Large intestine (tissue), 3 donors: ENCODE measurements around the gene KRTAP10-7. TPM values are rescaled to one million over a fixed set of nuclear protein-coding genes. Genes with fewer than 3 reads are reported as not detected.
"Not testable (repeated sequence)": the region's sequence is repeated elsewhere in the genome, so short reads cannot be mapped to it uniquely, and the experiment has no call there.

Source experiments
- DNase-seq, 2 donors: peaks; one replicate each; pipeline versions ENCODE4 v3.0.0 to v3.0.0-alpha.2; 2013
- H3K27ac ChIP-seq: one replicate; pipeline ENCODE4 v1.5.1; 2013; ENCODE audit warnings: low read length
- H3K27me3 ChIP-seq: 2 replicates; pipeline ENCODE4 v1.6.1; 2013; ENCODE audit warnings: low read length; ENCODE audit not compliant: control insufficient read depth, insufficient read depth
- H3K36me3 ChIP-seq: 2 replicates; pipeline ENCODE4 v1.6.1; 2013; ENCODE audit warnings: low read length; ENCODE audit not compliant: control insufficient read depth, insufficient read depth
- H3K4me1 ChIP-seq: one replicate; pipeline ENCODE4 v1.6.1; 2013; ENCODE audit warnings: low read length; ENCODE audit not compliant: control insufficient read depth, insufficient read depth
- H3K4me3 ChIP-seq: one replicate; pipeline ENCODE4 v1.5.1; 2013; ENCODE audit warnings: low read length
- H3K9me3 ChIP-seq: one replicate; pipeline ENCODE4 v1.6.1; 2013; ENCODE audit warnings: mild to moderate bottlenecking, low read depth, low read length, moderate library complexity; ENCODE audit not compliant: control insufficient read depth
- WGBS: methylation state at CpG from one replicate; pipeline ENCODE4 v1.1.5; 2013; ENCODE audit warnings: low lambda C conversion rate; ENCODE audit not compliant: insufficient coverage; 5-methylcytosine and 5-hydroxymethylcytosine counted together
- polyA plus RNA-seq: library from polyadenylated mRNA; unstranded; fragments of 120-200 nt; gene quantifications from one replicate; pipeline ENCODE4 v1.2.1, GENCODE V29; 2013

Gene KRTAP10-7
- polyA plus RNA-seq, 1 donor = not detected

- H3K36me3 ChIP-seq = no peaks in the 10 kb centered on the region
- no CpG with 5 or more reads among the region's 15 CpGs for WGBS
- no peak overlapping the region for H3K27ac ChIP-seq
- H3K9me3 ChIP-seq = peaks cover 5% of the 10 kb centered on the region
- no peaks in the 10 kb centered on the region for H3K4me1 ChIP-seq
- DNase-seq = no peak
- H3K27me3 ChIP-seq = no peaks in the 10 kb centered on the region
- H3K4me3 ChIP-seq = no peak overlapping the region
Observed at GRCh38 chr21:44636209-44637017, 36.0 kb downstream of the KRTAP10-7 start.

GRCh38 chr21:44637018-44637850 is 36.8 kb downstream of the KRTAP10-7 start, which contains the start of gene KRTAP10-10:
TSS of gene KRTAP10-10 (plus strand) at chr21:44637356. CDS start at chr21:44637418, 62 bp downstream.
- Histone ChIP-seq H3K4me1 (no peaks in the 10 kb centered on the region), H3K27me3 (no peaks in the 10 kb centered on the region), H3K9me3 (no peaks in the 10 kb centered on the region), H3K36me3 (no peaks in the 10 kb centered on the region), H3K27ac (no peak within 1 kb of the TSS), H3K4me3 (no peak within 1 kb of the TSS)
- no peak for DNase-seq
- no CpG with 5 or more reads among the region's 21 CpGs for WGBS

- H3K27me3 ChIP-seq = not testable (repeated sequence)
- WGBS = no CpG with 5 or more reads among the region's 12 CpGs
Observed at GRCh38 chr21:44637851-44638348, 37.5 kb downstream of the KRTAP10-7 start.

GRCh38 chr21:44638506-44639330 is 38.3 kb downstream of the KRTAP10-7 start:
- H3K36me3 ChIP-seq, DNase-seq, H3K27ac ChIP-seq, H3K4me3 ChIP-seq, H3K9me3 ChIP-seq, H3K27me3 ChIP-seq, H3K4me1 ChIP-seq: not testable (repeated sequence)
- no CpG with 5 or more reads among the region's 21 CpGs for WGBS

More at GRCh38 chr21:44637851-44638348, 37.5 kb downstream of the KRTAP10-7 start:
- not testable (repeated sequence) for H3K9me3 ChIP-seq, H3K4me3 ChIP-seq, H3K27ac ChIP-seq, H3K36me3 ChIP-seq, H3K4me1 ChIP-seq, DNase-seq

- H3K4me3 ChIP-seq = no peak overlapping the region
- WGBS = no CpG with 5 or more reads among the region's 12 CpGs
Observed at GRCh38 chr21:44639331-44639655, 38.9 kb downstream of the KRTAP10-7 start.

GRCh38 chr21:44640761-44641160 is 40.4 kb downstream of the KRTAP10-7 start:
- WGBS = no CpG with 5 or more reads among the region's 5 CpGs
- Histone ChIP-seq H3K9me3 (no peaks in the 10 kb centered on the region), H3K36me3 (no peaks in the 10 kb centered on the region), H3K27me3 (no peaks in the 10 kb centered on the region), H3K27ac (no peak overlapping the region), H3K4me1 (no peaks in the 10 kb centered on the region), H3K4me3 (no peak overlapping the region)
- no peak for DNase-seq

More at GRCh38 chr21:44639331-44639655, 38.9 kb downstream of the KRTAP10-7 start:
- no peaks in the 10 kb centered on the region for H3K9me3 ChIP-seq
- DNase-seq = no peak
- no peaks in the 10 kb centered on the region for H3K4me1 ChIP-seq
- no peak overlapping the region for H3K27ac ChIP-seq
- no peaks in the 10 kb centered on the region for H3K27me3 ChIP-seq
- no peaks in the 10 kb centered on the region for H3K36me3 ChIP-seq

- Histone ChIP-seq H3K4me3 (no peak overlapping the region), H3K4me1 (no peaks in the 10 kb centered on the region), H3K27me3 (no peaks in the 10 kb centered on the region), H3K27ac (no peak overlapping the region), H3K36me3 (no peaks in the 10 kb centered on the region), H3K9me3 (no peaks in the 10 kb centered on the region)
- DNase-seq = no peak
- no CpG with 5 or more reads among the region's 14 CpGs for WGBS
Observed at GRCh38 chr21:44643741-44644310, 43.4 kb downstream of the KRTAP10-7 start.

GRCh38 chr21:44644878-44645277 is 44.5 kb downstream of the KRTAP10-7 start:
- 50% methylated on average over 2 of the region's 2 CpGs for WGBS
- no peak overlapping the region for H3K27ac ChIP-seq
- no peaks in the 10 kb centered on the region for H3K9me3 ChIP-seq
- no peak for DNase-seq
- no peaks in the 10 kb centered on the region for H3K4me1 ChIP-seq
- H3K4me3 ChIP-seq = no peak overlapping the region
- no peaks in the 10 kb centered on the region for H3K36me3 ChIP-seq
- H3K27me3 ChIP-seq = no peaks in the 10 kb centered on the region

GRCh38 chr21:44646366-44647221 is 46.2 kb downstream of the KRTAP10-7 start, which contains the start of gene KRTAP10-11:
TSS of gene KRTAP10-11 (plus strand) at chr21:44646414. CDS start at chr21:44646459, 45 bp downstream.
- not testable (repeated sequence) for H3K4me3 ChIP-seq, H3K27me3 ChIP-seq, H3K4me1 ChIP-seq, H3K36me3 ChIP-seq, H3K27ac ChIP-seq, H3K9me3 ChIP-seq, DNase-seq
- WGBS = no CpG with 5 or more reads among the region's 21 CpGs
